ENCODE data around the gene SYT7.

DNA sequence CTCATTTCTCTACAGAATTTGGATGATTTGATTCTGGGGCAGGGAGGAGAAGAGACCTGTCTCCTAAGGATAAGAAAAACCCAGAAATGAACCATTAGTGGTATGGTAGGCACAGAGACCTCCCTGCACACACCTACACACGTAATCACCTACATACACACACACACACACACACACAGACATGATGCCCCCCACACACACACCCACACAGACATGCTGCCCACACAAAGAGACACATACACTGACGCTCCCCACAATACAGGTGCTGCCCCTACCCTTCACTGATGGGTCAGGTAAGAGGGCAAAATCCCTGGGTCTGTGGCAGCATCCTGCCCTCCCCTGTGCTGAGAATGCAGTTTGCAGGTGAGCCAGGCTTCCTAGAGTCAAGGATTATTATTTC lies 1.1 kb upstream of the SYT7 start:
- TF ChIP-seq, protein P1, sequence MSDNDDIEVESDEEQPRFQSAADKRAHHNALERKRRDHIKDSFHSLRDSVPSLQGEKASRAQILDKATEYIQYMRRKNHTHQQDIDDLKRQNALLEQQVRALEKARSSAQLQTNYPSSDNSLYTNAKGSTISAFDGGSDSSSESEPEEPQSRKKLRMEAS (IDR thresholded peaks at IDR 0.05), result no peak
- TF ChIP-seq TAF1 (IDR thresholded peaks at IDR 0.05; ENCODE audit: low read depth, low read length) (no peak), POLR2A (IDR thresholded peaks at IDR 0.05; ENCODE audit: control extremely low read depth in 1 of 2, low read depth in 2 of 2, low read length in 2 of 2) (no peak), SUZ12 (IDR thresholded peaks at IDR 0.05; ENCODE audit: low read length) (no peak), GABPA (IDR thresholded peaks at IDR 0.05; ENCODE audit: borderline replicate concordance, insufficient read depth, low read length) (no peak)
- TF ChIP-seq, protein P2, sequence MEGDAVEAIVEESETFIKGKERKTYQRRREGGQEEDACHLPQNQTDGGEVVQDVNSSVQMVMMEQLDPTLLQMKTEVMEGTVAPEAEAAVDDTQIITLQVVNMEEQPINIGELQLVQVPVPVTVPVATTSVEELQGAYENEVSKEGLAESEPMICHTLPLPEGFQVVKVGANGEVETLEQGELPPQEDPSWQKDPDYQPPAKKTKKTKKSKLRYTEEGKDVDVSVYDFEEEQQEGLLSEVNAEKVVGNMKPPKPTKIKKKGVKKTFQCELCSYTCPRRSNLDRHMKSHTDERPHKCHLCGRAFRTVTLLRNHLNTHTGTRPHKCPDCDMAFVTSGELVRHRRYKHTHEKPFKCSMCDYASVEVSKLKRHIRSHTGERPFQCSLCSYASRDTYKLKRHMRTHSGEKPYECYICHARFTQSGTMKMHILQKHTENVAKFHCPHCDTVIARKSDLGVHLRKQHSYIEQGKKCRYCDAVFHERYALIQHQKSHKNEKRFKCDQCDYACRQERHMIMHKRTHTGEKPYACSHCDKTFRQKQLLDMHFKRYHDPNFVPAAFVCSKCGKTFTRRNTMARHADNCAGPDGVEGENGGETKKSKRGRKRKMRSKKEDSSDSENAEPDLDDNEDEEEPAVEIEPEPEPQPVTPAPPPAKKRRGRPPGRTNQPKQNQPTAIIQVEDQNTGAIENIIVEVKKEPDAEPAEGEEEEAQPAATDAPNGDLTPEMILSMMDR (IDR thresholded peaks at IDR 0.05; ENCODE audit: control extremely low read depth in 1 of 3, insufficient read depth in 1 of 3, low read depth in 1 of 3, low read length in 3 of 3), result no peak

All from H1 (cell line).